OCI-M1 (cell line): ENCODE measurements around the gene FCN3.

ENCODE experiments used
- DNase-seq: peaks from one replicate; lab custom pipeline; 2025; lab: John Stamatoyannopoulos, UW

The FCN3 gene

DNA sequence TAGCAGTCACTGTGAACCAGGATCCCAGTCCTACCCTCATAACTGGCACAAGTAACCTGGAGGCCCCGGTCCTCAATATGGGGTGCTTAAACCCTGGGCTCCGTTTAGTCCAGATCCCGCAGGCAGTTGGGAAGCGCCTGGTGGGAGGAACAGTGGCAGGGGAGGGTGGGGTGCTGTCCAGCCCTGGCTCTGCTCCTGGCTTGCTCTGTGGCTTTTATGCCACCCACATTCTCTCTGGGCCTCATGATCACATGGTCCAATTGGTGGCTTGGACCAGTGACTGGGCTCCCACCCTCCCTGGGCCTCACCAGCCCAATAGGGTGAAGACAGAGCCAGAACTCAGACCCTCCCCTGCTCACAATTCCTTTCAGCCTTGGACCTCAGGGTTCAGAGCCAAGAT, 5.6 kb upstream of the FCN3 start:
- no peak for DNase-seq

DNA sequence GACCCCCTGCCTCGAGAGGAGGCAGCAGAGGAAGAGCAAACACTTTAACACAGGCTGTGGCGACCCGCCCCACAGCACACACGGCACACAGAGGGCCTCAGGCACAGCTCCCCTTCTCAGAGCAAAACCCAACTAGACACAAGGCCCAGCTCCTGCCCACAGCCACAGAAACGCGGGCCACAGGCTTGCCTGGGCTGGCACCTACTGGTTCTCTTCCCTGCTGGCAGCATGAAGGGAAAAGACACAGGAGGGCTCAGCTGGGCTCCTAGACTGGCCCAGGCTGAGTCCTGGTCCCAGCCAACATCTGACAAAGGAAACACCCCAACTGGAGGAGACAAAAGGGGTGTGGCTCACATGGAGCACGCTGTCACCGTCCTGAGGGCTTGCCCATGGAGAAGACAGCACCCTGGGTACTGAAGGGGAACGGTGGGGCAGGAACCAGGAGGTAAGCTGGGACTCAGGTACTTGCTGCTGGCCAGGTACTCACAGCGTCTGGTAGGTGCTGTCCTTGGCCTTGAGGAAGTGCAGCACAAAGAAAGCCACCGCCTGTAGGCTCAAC, 5.0 kb upstream of the FCN3 start:
- no peak for DNase-seq

DNA sequence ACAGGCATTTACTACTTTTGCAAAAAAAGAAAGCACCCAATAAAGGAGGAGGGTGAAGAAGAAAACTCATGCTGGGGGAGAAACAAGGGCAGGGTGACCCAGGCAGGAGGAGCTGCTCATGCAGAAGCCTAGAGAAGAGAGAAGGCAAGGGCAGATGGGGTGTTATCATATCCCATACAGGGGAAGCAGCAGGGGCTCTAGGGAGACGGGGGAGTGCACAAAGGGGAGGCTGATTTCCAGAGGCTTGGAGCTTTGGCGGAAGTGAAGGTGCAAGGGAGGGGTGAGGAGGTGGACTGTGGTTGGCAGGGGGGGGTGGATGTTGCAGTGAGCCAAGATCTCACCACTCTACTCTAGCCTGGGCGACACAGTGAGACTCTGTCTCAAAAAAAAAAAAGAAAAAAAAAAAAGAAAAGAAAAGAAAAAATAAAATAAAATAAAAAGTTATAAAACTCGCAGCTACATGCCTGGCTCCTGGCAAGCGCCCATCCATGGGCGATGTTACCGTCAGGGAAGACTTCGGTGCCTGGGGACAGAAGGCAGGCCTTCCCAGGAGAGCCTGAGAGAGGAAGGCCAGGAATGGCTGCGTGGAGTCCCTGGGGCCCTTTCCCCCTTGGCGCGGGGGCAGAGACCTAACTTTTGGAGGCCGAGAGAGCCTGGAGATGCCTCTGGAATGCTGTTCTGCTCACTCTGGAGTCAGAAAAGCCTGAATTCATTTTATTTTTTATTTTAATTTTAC, 3.3 kb upstream of the FCN3 start:
- DNase-seq, result no peak

DNA sequence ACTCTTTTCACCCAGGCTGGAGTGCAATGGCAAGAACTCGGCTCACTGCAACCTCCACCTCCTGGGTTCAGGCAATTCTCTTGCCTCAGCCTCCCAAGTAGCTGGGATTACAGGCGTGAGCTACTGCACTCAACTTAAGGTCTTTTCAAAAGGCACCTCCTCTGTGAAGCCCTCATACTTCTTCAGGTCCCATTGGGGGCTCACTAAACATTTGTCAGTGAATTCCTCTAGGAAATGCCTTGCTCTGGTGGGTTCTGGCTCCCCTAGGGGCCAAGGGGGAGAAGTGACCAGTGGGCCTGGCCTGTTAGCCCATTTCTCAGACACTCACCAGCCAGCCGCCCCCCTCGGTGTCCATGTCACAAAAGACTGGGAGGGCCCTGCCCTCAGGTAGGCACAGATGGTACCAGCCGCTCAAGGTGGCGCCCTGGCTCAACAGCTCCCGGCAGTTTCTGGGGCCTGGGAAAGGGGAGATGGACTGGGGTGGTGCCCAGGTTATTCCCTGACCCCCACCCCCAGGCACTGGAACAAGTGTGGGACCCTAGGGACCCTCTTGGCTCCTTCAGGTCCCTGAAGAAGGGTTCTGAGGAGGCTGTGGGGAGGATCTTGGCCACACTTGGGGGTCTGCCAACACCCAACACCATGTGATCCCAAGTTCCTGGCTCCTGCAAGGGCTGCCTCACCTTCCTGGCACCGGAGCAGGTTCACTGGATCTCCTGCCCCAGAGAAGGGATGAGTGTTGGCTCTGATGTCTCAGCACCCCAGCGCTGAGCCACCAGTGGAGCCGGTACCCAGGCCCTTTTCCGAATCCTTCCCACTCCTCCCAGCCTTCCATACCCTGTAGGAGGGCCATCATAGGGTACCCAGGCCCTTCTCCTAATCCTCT, 1.6 kb downstream of the FCN3 start:
- DNase-seq, result peak; percentile 20

DNA sequence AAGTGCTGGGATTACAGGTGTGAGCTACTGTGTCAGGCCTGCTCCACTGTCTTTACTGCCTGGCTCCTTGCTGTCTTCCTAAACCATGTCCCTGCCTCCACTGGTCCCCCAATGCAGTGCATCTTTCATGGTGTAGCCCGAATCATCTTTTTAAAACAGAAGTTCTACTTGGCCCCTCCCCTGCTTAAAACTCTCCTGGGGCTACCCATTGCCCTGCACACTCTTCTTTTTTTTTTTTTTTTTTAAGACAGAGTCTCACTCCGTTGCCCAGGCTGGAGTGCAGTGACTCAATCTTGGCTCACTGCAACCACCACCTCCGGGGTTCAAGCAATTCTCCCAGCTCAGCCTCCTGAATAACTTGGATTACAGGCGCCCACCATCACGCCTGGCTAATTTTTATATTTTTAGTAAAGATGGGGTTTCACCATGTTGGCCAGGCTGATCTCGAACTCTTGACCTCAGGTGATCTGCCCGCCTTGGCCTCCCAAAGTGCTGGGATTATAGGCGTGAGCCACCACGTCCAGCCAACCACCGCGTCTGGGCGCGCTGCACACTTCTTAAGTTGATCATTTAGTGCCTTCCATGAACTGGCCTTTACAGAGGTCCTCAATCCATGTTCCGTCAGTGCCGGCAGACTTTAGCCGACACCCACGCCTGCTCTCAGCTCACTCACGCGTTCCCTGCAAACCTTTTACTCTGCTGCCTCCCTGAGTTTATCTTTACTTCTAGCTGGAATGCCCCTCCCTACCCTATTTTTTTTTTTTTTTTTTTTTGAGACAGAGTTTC, 2.4 kb downstream of the FCN3 start:
- DNase-seq, result no peak

DNA sequence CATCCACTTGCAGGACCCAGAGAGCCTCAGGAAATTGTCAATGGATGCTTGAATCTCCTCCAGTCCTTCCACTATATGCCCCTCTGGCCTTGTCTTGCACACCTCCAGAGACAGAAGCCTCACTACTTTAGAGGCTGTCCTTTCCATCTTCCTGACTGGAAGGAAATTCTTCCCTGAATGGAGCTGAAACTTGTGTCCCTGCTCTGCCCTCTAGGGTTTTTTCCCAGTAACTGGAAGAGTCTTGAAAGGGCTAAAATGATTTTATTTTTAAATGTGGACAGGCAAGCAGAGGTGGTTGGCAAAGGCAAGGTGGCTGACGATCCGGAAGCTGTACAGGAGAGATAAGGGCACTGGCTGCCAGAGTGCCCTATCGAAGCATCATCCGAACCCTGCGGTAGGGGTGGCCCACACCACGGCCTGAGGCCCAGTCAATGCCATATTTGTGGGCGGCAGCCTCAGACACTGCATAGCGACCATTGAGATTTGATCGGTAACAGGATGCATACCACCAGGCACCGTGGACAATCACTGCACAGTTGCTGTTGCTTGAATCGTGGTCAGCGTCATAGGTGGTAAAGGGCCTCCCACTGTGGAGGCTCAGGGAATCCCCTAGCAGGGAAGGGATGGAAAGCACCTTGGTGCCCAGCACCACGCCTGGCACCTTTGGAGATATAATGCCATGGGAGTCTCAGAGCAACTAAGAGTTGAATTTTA, 5.6 kb downstream of the FCN3 start:
- DNase-seq, result peak; percentile 75

DNA sequence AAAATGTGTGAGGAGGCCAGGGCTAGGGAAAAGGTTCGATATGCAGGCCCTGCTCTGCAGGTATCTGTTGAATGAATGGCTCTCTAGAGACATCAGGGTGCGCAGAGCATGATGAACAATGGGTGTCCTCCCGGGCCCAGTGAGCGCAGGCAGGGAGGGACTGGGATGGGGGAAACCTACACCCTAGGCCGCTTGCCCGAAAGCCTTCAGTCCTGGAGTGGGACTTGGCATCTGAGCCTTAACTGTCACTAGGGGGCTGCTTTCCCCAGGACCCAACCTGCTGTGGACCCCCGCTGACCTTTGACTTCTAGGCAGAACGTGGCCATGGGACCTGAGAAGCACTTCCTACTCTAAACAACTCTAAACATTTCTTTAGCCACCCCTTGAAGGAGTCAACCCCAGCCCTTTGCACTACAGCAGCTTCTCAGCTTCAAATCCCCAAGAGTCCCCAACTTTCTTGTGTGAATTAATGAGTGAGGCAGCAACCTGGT, 7.4 kb downstream of the FCN3 start:
- no peak for DNase-seq

DNA sequence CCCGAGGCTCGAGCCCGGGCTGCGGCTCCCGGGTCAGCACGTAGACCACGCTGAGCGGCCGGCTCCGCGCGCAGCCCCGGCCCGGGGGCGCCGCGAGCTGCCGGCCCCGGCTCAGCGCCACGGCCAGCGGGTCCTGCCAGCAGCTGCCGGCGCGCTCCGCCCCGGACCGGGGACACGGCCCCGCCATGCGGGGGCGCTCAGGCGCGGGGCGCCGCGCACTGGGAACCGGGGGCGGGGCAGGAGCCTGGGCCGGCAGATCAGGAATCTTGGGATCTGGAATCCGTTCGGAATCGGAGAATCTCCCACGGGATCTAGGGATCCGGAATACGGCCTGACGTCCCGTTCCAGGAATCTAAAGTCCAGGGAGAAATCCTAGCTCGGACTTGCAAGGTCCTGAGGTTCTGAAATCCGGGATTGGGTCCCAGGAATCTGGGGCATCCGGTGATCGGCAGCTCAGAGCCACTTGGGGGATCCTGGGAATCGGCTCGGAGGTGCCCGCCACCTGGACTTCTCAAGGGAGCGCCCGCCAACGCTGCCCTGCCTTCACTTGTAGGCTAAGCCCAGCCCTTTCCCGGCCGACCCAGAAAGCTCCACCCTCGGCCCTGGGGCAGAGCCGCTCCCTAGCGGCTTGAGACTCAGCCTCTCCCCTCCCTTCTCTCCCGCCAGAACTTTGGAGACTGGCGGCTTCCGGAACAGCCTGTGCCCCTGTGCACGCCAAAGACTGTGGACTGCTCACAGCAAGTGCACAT, 8.0 kb downstream of the FCN3 start, which contains the start of gene MAP3K6:
Gene MAP3K6 (minus strand): TSS at position 551 of the 749 bp plus-strand sequence. CDS start 364 bp downstream, at position 187.
- DNase-seq, result peak; percentile 81

DNA sequence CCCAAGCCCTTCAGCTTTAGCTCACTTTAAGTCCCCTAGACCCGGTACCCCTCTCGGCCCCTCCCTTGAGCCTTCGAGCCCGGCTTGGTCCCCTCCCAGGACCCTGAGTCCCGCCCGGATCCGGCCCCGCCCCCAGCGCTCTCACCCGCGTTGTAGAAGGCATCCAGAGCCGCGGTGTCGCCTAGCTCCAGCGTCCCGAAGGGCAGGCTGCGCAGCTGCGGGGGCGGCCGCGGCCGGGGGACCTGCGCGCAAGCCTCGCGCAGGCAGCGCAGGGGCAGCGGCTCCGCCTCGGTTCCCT, 8.6 kb downstream of the FCN3 start:
- peak; percentile 84 for DNase-seq

DNA sequence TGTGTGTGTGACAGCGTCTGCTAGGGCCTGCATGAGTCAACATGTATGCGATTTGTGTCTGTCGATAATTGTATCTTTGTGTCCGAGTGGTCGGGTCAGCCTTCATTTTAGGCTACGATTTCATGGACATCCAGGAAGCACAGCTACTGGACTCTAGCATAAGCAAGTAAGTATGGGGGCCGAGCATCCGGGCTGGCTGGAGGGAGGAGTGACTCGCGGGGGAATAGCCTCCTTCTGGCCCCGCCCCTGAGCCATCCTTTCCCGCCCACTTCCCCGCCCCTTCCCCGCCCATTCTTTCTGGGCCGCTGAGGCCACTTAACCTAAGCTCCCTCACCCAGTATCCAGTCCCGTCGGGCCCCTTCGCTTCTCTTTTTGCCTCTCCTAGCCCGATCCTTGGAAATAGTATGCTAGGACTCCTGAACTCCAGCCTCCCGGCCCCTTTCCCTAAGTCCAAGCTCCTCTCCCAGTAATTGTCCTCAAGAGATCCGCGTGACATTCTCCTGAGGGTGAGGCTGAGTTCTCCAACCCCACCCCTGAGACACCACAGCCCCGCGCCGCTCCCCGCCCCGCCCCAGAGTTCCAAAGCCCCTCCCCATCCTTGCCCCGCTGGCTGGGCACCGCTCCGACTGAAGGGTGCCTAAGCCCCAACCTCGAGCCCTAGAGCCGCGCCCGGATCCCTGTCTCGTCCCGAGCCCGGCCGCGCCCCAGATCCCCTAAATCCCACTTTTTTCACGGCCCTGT, 9.1 kb downstream of the FCN3 start:
- DNase-seq, result peak; percentile 92

DNA sequence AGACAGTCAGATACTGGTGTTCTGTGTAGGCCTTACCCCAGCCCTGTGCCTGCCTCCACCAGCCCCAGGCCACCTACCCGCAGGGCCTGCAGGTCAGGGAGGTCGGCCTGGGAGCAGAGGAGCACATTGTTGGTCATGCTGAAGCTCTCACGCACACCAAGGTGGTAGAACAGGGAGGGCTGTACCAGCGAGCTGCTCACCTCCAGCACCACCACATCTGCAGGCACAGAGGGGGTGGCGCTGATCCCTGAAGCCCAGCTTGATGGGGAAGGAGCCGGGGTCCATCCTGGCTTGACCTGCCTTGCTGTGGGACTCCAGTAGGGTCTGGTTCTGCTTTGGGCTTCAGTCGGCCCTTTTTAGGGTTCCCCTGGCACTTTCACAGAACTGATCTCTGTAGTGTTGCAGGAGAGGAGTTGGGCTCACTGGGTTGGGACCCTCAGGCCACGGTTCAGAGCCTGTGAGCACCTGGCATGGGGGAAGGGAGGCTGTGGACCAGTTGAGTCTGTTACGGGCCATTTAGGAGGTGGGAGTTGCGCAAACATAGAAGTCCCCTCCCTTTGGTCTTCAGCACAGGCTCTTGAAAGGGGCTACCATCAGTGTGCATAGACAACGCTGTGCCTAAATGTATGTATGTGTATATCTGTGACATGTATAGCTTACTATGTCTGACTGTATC, 9.8 kb downstream of the FCN3 start:
- no peak for DNase-seq

DNA sequence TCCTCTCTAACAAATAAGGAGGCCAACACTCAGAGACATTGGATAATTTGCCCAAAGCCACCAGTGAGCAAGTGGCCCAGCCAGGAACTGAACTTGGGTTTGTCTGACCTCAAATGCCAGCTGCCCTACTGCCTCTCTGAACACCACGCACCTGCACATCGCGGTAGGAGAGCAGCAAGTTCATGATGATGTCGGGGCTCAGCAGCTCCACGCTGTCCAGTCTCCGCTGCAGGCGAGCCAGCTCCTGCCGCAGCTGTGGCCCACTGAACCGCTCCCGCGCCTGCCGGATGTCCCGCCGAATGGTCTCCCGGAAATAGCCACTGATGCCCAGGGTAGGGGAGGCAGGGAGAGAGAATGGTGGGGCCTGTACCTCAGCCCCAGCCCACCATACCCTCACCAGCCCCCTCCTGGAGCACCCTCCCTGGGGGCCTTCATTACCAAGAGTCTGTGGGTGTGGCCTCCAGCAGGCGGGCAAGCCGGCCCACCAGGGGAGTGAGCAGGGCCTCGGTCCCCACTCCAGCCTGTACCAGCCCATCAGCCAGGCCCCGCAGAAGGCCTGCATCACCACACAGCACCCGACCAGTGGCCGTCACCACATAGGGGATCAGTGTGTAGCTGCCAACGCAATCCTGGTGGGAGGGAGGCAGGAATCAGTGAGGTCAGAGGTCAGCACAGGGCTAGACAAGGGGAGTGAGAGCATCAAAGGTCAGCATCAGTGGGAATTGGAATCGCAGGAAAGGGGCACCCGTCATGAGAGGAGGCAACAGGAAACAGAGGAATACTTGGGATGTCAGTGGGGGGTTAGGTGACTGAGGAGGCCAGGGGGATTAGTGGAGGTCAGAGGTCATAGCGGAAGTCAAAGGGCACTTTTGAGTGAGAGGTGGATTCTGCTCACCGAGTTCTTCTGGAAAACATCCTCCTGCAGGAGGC, 10.6 kb downstream of the FCN3 start:
- DNase-seq, result no peak

DNA sequence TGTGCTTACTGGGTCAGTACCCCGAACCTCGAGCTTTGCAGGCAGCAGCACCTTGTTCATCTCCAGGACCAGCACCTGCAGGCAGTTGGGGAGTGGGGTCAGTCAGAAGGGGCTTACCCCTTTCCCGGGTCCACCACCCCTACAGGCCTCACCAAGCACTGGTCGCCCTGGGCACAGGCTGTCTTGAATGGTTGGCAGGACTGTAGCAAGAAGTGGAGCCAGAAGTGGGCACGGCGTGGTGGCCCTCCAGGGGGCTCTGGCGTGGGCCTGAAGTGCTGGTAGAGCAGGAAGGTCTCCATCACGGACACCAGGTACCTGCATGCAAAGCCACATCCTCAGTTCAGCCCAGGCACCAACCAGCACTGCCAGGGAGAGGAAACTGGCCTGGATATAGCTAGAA, 13.1 kb downstream of the FCN3 start:
- DNase-seq, result no peak

DNA sequence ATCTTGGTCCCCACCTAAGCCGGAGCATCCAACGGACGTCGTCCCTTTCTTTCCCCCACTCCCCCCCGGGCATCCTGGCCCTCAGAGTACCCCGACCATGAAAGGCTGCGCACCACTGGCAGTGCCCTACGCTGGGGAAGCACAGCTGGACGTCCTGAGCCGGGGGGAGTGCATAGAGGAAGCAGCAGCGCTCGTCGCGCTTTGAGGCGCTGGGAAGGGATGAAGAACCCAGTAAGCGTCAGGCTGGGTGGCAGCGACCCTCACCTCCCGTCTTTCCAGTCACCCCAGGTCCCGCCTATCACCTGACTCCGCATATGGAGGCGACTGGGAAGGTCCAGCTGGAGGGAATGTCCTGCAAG, 13.6 kb downstream of the FCN3 start:
- DNase-seq, result no peak

DNA sequence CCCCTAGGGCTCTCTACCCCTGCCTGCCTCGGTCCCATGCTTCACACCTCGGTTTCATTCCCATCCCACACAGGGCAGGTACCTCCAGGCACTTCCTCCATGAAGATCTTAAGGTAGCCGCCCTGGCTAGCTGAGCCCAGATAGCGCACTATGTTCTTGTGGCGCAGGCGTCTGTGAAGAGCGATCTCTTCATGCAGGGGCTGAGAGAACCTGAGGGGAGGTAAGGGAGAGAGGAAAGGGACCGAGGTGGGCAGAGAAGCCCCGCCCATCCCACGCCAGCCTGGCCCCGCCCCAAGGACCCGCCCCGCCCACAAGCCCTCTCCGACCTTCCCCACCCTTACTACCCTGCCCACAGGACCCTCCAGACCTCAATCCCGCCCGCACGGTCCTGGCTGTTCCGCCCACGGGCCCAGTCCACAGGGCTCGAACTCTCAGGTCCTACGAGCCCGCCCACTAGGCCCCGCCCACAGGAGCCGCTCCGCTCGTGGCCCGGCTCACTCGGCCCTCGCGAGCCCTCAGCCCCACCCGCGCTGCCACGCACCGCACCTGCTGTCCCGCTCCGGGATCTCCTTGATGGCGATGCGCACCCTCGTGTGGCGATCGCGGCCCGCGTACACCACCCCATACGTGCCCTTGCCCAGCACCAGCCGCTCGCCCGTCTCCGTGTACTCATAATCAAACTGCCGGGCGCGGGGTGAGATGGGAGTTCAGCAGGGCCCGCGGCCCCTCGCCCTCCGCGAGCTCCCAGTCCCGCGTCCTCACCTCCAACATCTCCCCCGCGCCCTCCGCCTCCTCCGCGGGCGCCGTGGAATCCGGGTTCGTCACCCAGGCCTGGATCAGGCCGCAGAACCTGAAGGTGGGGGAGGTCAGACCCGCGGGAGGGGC, 14.2 kb downstream of the FCN3 start:
- no peak for DNase-seq

DNA sequence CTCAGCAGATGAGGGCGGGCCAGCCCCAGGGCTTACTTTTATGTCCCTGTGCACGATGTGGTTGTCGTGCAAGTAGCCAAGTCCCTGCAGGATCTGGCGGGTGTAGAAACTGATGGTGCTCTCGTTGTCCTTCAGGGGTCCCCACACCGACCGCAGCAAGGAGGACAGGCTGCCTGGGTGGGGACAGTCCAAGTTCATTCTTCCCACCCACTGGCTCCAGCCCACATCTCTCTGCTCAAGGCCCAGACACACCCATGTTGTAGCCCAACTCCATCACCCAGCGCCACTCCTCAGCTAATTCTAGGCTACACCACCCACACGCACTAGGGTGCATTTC, 14.8 kb downstream of the FCN3 start:
- no peak for DNase-seq

DNA sequence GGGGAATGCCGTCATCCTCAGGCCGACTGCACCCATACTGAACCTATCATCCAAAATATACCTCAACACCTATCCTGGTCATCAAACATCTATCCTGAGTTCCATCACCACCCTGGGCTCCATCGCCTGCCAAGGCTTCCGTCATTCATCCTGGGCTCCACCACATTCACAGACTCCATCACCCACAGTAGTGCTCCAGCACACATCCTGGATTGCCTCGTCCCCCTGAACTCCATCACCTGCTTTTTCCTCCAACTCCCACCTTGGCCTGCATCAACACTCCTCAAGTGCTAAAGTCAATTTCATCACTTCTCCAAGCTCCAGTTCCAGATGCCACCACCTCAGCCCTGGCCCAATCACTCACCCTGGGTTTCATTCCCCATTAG, 15.7 kb downstream of the FCN3 start:
- no peak for DNase-seq
